ENCODE results near the gene DBN1. TPM values are rescaled to one million over a fixed set of nuclear protein-coding genes. Genes with fewer than 3 reads are reported as not detected.
A peak's percentile ranks its signal among the peaks of the same experiment; 100 is the strongest.

DBN1 gene
- total and polyA plus RNA-seq, 9 of the 15 experiments (the other 6 are each of a cell fraction or from before 2014, with no cell fraction given) = 0.25 to 87.2 (median 27.9) TPM

- TF ChIP-seq CXXC5 (CRISPR knock-in tag; IDR thresholded peaks at IDR 0.05) = peak; percentile 55
- TF ChIP-seq ZBTB40 (IDR thresholded peaks at IDR 0.05) = peak; percentile 53; the same call in 1 of the 2 replicates
- TF ChIP-seq ZBTB40 (CRISPR knock-in tag; IDR thresholded peaks at IDR 0.05) = no peak
- no peak for TF ChIP-seq WHSC1 (IDR thresholded peaks at IDR 0.05; ENCODE audit: low read length)
- TF ChIP-seq HBP1 (CRISPR knock-in tag; IDR thresholded peaks at IDR 0.05) = no peak
- TF ChIP-seq REST (IDR thresholded peaks at IDR 0.05; ENCODE audit: borderline replicate concordance) = no peak
- no peak for TF ChIP-seq REST (CRISPR knock-in tag; IDR thresholded peaks at IDR 0.05; ENCODE audit: low read depth)
- TF ChIP-seq HDAC3 (IDR thresholded peaks at IDR 0.05; ENCODE audit: borderline replicate concordance, partially characterized antibody) = no peak
- TF ChIP-seq ARID2 (IDR thresholded peaks at IDR 0.05) = no peak
- TF ChIP-seq MEF2D (tag; conservative IDR thresholded peaks at IDR 0.05; ENCODE audit: low read depth) = no peak
These were observed 36.0 kb upstream of the DBN1 start, which contains the start of gene DOK3 (continued) for GRCh38 chr5:177509381-177509951.

All from K562 (cell line).